Osteocyte (in vitro differentiated cells): ENCODE results near the gene ZNF384. TPM values are rescaled to one million over a fixed set of nuclear protein-coding genes. Genes with fewer than 3 reads are reported as not detected.

Experiments used
- DNase-seq: peaks from one replicate; pipeline ENCODE4 v3.0.0; 2021; ENCODE audit warnings: mixed read lengths; ENCODE audit not compliant: unreplicated experiment; ENCODE audit errors: extremely low spot score
- H3K27ac Mint-ChIP-seq: one replicate; pipeline ENCODE4 v1.8.0; 2021; ENCODE audit warnings: mild to moderate bottlenecking, mixed read lengths; ENCODE audit not compliant: unreplicated experiment
- H3K27me3 Mint-ChIP-seq: one replicate; pipeline ENCODE4 v1.8.0; 2021; ENCODE audit warnings: mixed read lengths; ENCODE audit not compliant: unreplicated experiment
- H3K36me3 Mint-ChIP-seq: one replicate; pipeline ENCODE4 v1.8.0; 2021; ENCODE audit warnings: mixed read lengths; ENCODE audit not compliant: unreplicated experiment
- H3K4me1 Mint-ChIP-seq: one replicate; pipeline ENCODE4 v1.8.0; 2021; ENCODE audit warnings: mixed read lengths; ENCODE audit not compliant: unreplicated experiment
- H3K4me3 Mint-ChIP-seq: one replicate; pipeline ENCODE4 v1.8.0; 2021; ENCODE audit warnings: mild to moderate bottlenecking, moderate library complexity, mixed read lengths; ENCODE audit not compliant: unreplicated experiment
- H3K9me3 Mint-ChIP-seq: one replicate; pipeline ENCODE4 v1.8.0; 2021; ENCODE audit warnings: mixed read lengths; ENCODE audit not compliant: unreplicated experiment
- CTCF ChIP-seq: fragments of 200-600 bp; sonication (generic); IDR thresholded peaks from 2 replicates; pipeline ENCODE4 v1.5.0; 2021; ENCODE audit warnings: antibody characterized with exemption, mild to moderate bottlenecking, moderate library complexity
- total RNA-seq: library from RNA; stranded (reverse); gene quantifications from 2 replicates; pipeline ENCODE4 v1.2.1, GENCODE V29; 2021

The ZNF384 gene
- total RNA-seq, 1 donor from 2014 or later = 66.6 TPM

GRCh38 chr12:6701078-6701768 lies 12.0 kb upstream of the ZNF384 start:
- Mint-ChIP-seq H3K27ac (no peak overlapping the region), H3K4me3 (peak overlapping the region; percentile 76), H3K4me1 (peaks cover 17% of the 10 kb centered on the region), H3K27me3 (peaks cover 50% of the 10 kb centered on the region), H3K9me3 (no peaks in the 10 kb centered on the region), H3K36me3 (no peaks in the 10 kb centered on the region)
- no peak for TF ChIP-seq CTCF
- DNase-seq = no peak

- TF ChIP-seq CTCF = no peak
- peaks cover 50% of the 10 kb centered on the region for H3K27me3 Mint-ChIP-seq
- H3K9me3 Mint-ChIP-seq = no peaks in the 10 kb centered on the region
- no peaks in the 10 kb centered on the region for H3K36me3 Mint-ChIP-seq
- H3K27ac Mint-ChIP-seq = no peak within 1 kb of the TSS
- peaks cover 17% of the 10 kb centered on the region for H3K4me1 Mint-ChIP-seq
- H3K4me3 Mint-ChIP-seq = peak within 1 kb of the TSS; percentile 76
- peak; percentile 88 for DNase-seq
Observed at GRCh38 chr12:6700646-6701051, 11.5 kb upstream of the ZNF384 start, which contains the start of gene PIANP. TSS of gene PIANP (minus strand) at chr12:6700815. CDS start at chr12:6698061, 2,754 bp downstream.

GRCh38 chr12:6699989-6700645 lies 10.9 kb upstream of the ZNF384 start:
- TF ChIP-seq CTCF = no peak
- Mint-ChIP-seq H3K27ac (no peak overlapping the region), H3K27me3 (peaks cover 47% of the 10 kb centered on the region), H3K36me3 (no peaks in the 10 kb centered on the region), H3K4me1 (peaks cover 17% of the 10 kb centered on the region), H3K9me3 (no peaks in the 10 kb centered on the region), H3K4me3 (peak overlapping the region; percentile 74)
- DNase-seq = no peak

- H3K9me3 Mint-ChIP-seq = no peaks in the 10 kb centered on the region
- peaks cover 41% of the 10 kb centered on the region for H3K27me3 Mint-ChIP-seq
- no peak for TF ChIP-seq CTCF
- peaks cover 17% of the 10 kb centered on the region for H3K4me1 Mint-ChIP-seq
- no peak for DNase-seq
- H3K36me3 Mint-ChIP-seq = no peaks in the 10 kb centered on the region
- H3K4me3 Mint-ChIP-seq = peak overlapping the region; percentile 74
- peak overlapping the region; percentile 19 for H3K27ac Mint-ChIP-seq
Observed at GRCh38 chr12:6699259-6699988, 10.2 kb upstream of the ZNF384 start.
